IMR-90 (cell line): ENCODE measurements around the gene NXF1. TPM values are rescaled to one million over a fixed set of nuclear protein-coding genes. Genes with fewer than 3 reads are reported as not detected.

Source experiments
- ATAC-seq: fragments of 200-7000 bp; cut with Tn5 transposase; 2 replicates; pipeline ENCODE4 v1.9.1; 2020; ENCODE audit warnings: low read depth, mild to moderate bottlenecking, moderate library complexity
- BruUV-seq: library from RNA; stranded (reverse); fragments of 400-500 nt; replicated peaks from 2 replicates; lab custom pipeline; 2021; lab: Mats Ljungman, UMichigan
- CTCF ChIA-PET: fragments of 300-600 bp; formaldehyde crosslinking; extraction: SDS; loops from one replicate; lab custom pipeline; 2021; ENCODE audit warnings: antibody characterized with exemption; lab: Yijun Ruan, JAX
- POLR2A ChIA-PET: fragments of 300-600 bp; sonication (Branson Sonifier 250); formaldehyde crosslinking; loops from one replicate; lab custom pipeline; 2022; ENCODE audit warnings: antibody characterized with exemption; ENCODE audit not compliant: unreplicated experiment; lab: Charles Lee
- DNase-seq: peaks from one replicate; pipeline ENCODE4 v3.0.0; 2013
- H2AFZ ChIP-seq: replicated peaks from 2 replicates; pipeline ENCODE3; 2013; ENCODE audit warnings: low read length, mild to moderate bottlenecking; ENCODE audit not compliant: poor library complexity
- H2AK5ac ChIP-seq: 2 replicates; pipeline ENCODE4 v1.6.1; 2013; ENCODE audit warnings: low read depth, low read length, inconsistent platforms
- H2AK9ac ChIP-seq: replicated peaks from 2 replicates; pipeline ENCODE3; 2013; ENCODE audit warnings: mild to moderate bottlenecking, low read depth, low read length, moderate library complexity; ENCODE audit not compliant: poor library complexity
- H2BK120ac ChIP-seq: 2 replicates; pipeline ENCODE4 v1.6.1; 2013; ENCODE audit warnings: low read depth, low read length, inconsistent platforms
- H2BK15ac ChIP-seq: 3 replicates; pipeline ENCODE4 v1.6.1; 2013; ENCODE audit warnings: low read depth, low read length, inconsistent platforms
- H2BK20ac ChIP-seq: 2 replicates; pipeline ENCODE4 v1.6.1; 2013; ENCODE audit warnings: low read depth, mild to moderate bottlenecking, inconsistent platforms, low read length, moderate library complexity
- H2BK5ac ChIP-seq: 2 replicates; pipeline ENCODE4 v1.6.1; 2013; ENCODE audit warnings: mild to moderate bottlenecking, low read depth, low read length, inconsistent platforms; ENCODE audit not compliant: poor library complexity, severe bottlenecking
- H3K14ac ChIP-seq: replicated peaks from 2 replicates; pipeline ENCODE4 v1.6.1; 2013; ENCODE audit warnings: low read depth, low read length, inconsistent platforms
- H3K18ac ChIP-seq: 2 replicates; pipeline ENCODE4 v1.6.1; 2013; ENCODE audit warnings: low read depth, low read length, control low read depth
- H3K23ac ChIP-seq: 2 replicates; pipeline ENCODE4 v1.6.1; 2013; ENCODE audit warnings: low read depth, low read length, inconsistent platforms
- H3K27ac ChIP-seq: 2 replicates; pipeline ENCODE4 v1.5.1; 2013; ENCODE audit warnings: mild to moderate bottlenecking, control low read depth, low read length; ENCODE audit not compliant: insufficient read depth
- H3K27me3 ChIP-seq: 2 replicates; pipeline ENCODE4 v1.6.1; 2013; ENCODE audit warnings: low read length; ENCODE audit not compliant: control insufficient read depth, insufficient read depth
- H3K36me3 ChIP-seq: 2 replicates; pipeline ENCODE4 v1.6.1; 2013; ENCODE audit warnings: low read length, mixed read lengths; ENCODE audit not compliant: control insufficient read depth, insufficient read depth
- H3K4ac ChIP-seq: 2 replicates; pipeline ENCODE4 v1.6.1; 2013; ENCODE audit warnings: low read depth, low read length, inconsistent platforms
- H3K4me1 ChIP-seq: 2 replicates; pipeline ENCODE4 v1.6.1; 2013; ENCODE audit warnings: low read length, mixed read lengths; ENCODE audit not compliant: control insufficient read depth, insufficient read depth
- H3K4me2 ChIP-seq: 2 replicates; pipeline ENCODE4 v1.6.1; 2013; ENCODE audit warnings: low read depth, mild to moderate bottlenecking, control low read depth, low read length, moderate library complexity
- H3K4me3 ChIP-seq: 2 replicates; pipeline ENCODE4 v1.5.1; 2013; ENCODE audit warnings: low read depth, mild to moderate bottlenecking, control low read depth, low read length, moderate library complexity; ENCODE audit not compliant: insufficient read depth
- H3K56ac ChIP-seq: 2 replicates; pipeline ENCODE4 v1.6.1; 2013; ENCODE audit warnings: low read length, inconsistent platforms; ENCODE audit not compliant: insufficient read depth; ENCODE audit errors: extremely low read depth
- H3K79me1 ChIP-seq, 2 experiments: 2 replicates each; pipeline ENCODE4 v1.6.1; 2013; ENCODE audit warnings: low read length in 2 of 2, inconsistent platforms in 1 of 2, low read depth in 1 of 2
- H3K9ac ChIP-seq: 2 replicates; pipeline ENCODE4 v1.6.1; 2013; ENCODE audit warnings: low read depth, low read length, control low read depth
- H3K9me1 ChIP-seq: 2 replicates; pipeline ENCODE4 v1.6.1; 2013; ENCODE audit warnings: low read length, inconsistent platforms; ENCODE audit not compliant: insufficient read depth
- H3K9me3 ChIP-seq: 2 replicates; pipeline ENCODE4 v1.6.1; 2013; ENCODE audit warnings: low read length; ENCODE audit not compliant: control insufficient read depth, insufficient read depth
- H4K20me1 ChIP-seq: 2 replicates; pipeline ENCODE4 v1.6.1; 2013; ENCODE audit warnings: low read length, inconsistent platforms; ENCODE audit not compliant: insufficient read depth
- H4K5ac ChIP-seq: 2 replicates; pipeline ENCODE4 v1.6.1; 2013; ENCODE audit warnings: mild to moderate bottlenecking, low read depth, low read length, control low read depth
- H4K8ac ChIP-seq, 2 experiments: 2 replicates each; pipeline ENCODE4 v1.6.1; 2013; ENCODE audit warnings: low read depth in 2 of 2, low read length in 2 of 2, control low read depth in 1 of 2, inconsistent platforms in 1 of 2
- H4K91ac ChIP-seq: 2 replicates; pipeline ENCODE4 v1.6.1; 2013; ENCODE audit warnings: low read depth, low read length, inconsistent platforms; ENCODE audit not compliant: insufficient read depth
- BHLHE40 ChIP-seq: fragments of 150-350 bp; IDR thresholded peaks from 2 replicates; pipeline ENCODE4 v1.6.1; 2016; ENCODE audit warnings: mild to moderate bottlenecking, low read depth, low read length
- CEBPB ChIP-seq: IDR thresholded peaks from 2 replicates; pipeline ENCODE4 v1.6.1; 2012; ENCODE audit warnings: low read depth, low read length, improper control_type of control experiment
- CHD1 ChIP-seq: IDR thresholded peaks from 2 replicates; pipeline ENCODE4 v1.6.1; 2012; ENCODE audit warnings: low read depth, low read length, improper control_type of control experiment
- CTCF ChIP-seq: conservative IDR thresholded peaks from 2 replicates; pipeline ENCODE4 v1.5.1; 2012; ENCODE audit warnings: mild to moderate bottlenecking, low read depth, low read length, improper control_type of control experiment
- ELK1 ChIP-seq: fragments of 150-350 bp; IDR thresholded peaks from 2 replicates; pipeline ENCODE4 v1.6.1; 2016; ENCODE audit warnings: low read depth, mild to moderate bottlenecking, low read length, moderate library complexity, borderline replicate concordance
- FOS ChIP-seq: fragments of 150-350 bp; IDR thresholded peaks from 2 replicates; pipeline ENCODE4 v1.6.1; 2016; ENCODE audit warnings: low read depth, low read length
- MXI1 ChIP-seq: IDR thresholded peaks from 2 replicates; pipeline ENCODE4 v1.6.1; 2012; ENCODE audit warnings: low read depth, mild to moderate bottlenecking, low read length, moderate library complexity, borderline replicate concordance
- NFE2L2 ChIP-seq: fragments of 150-350 bp; IDR thresholded peaks from 2 replicates; pipeline ENCODE4 v1.6.1; 2016; ENCODE audit warnings: low read depth, mild to moderate bottlenecking, low read length
- POLR2A ChIP-seq: IDR thresholded peaks from 2 replicates; pipeline ENCODE4 v1.6.1; 2012; ENCODE audit warnings: mild to moderate bottlenecking, low read depth, low read length
- RAD21 ChIP-seq: IDR thresholded peaks from 2 replicates; pipeline ENCODE4 v1.6.1; 2012; ENCODE audit warnings: low read length, improper control_type of control experiment
- RCOR1 ChIP-seq: IDR thresholded peaks from 2 replicates; pipeline ENCODE4 v1.6.1; 2012; ENCODE audit warnings: mild to moderate bottlenecking, low read length, improper control_type of control experiment; ENCODE audit not compliant: insufficient replicate concordance
- RFX5 ChIP-seq: IDR thresholded peaks from 2 replicates; pipeline ENCODE4 v1.8.0; 2012; ENCODE audit warnings: low read depth, mild to moderate bottlenecking, low read length, moderate library complexity
- SMC3 ChIP-seq: fragments of 150-350 bp; IDR thresholded peaks from 2 replicates; pipeline ENCODE4 v1.6.1; 2016; ENCODE audit warnings: low read depth, mild to moderate bottlenecking, antibody characterized with exemption, low read length, moderate library complexity
- USF2 ChIP-seq: fragments of 150-350 bp; IDR thresholded peaks from 2 replicates; pipeline ENCODE4 v1.6.1; 2017; ENCODE audit warnings: mild to moderate bottlenecking, antibody characterized with exemption, low read length, low read depth
- WGBS, 2 experiments: methylation state at CpG; one replicate each; pipeline versions ENCODE4 v1.1.5 to v1.1.7; 2013; ENCODE audit warnings: missing lambda C conversion rate in 2 of 2; ENCODE audit not compliant: insufficient read length in 1 of 2; ENCODE audit errors: extremely low coverage in 2 of 2; 5-methylcytosine and 5-hydroxymethylcytosine counted together
- dilution Hi-C: fragments of 300-500 bp; cut with HindIII; formaldehyde crosslinking; loops from one replicate; pipeline ENCODE4 v1.14.3; 2018; ENCODE audit warnings: low sequenced_read_pairs; ENCODE audit not compliant: unreplicated experiment
- in situ Hi-C: fragments of 300-500 bp; cut with MboI; formaldehyde crosslinking; loops from 3 replicates; pipeline ENCODE4 v1.14.3; 2019; ENCODE audit warnings: low sequenced_read_pairs, inconsistent platforms, mixed read lengths
- intact Hi-C: fragments of 100-400 bp; cut with micrococcal nuclease; formaldehyde crosslinking; loops from 2 replicates; pipeline ENCODE4 v1.10.0; 2022
- polyA plus RNA-seq, 3 experiments: library from polyadenylated mRNA; depleted of rRNA; stranded (reverse); fragments of >200 nt; gene quantifications; 2 replicates each; pipeline ENCODE4 v1.2.3, GENCODE V29; 2012; ENCODE audit warnings: low replicate concordance in 1 of 3
- total RNA-seq: library from RNA; depleted of rRNA; stranded (reverse); fragments of >200 nt; gene quantifications from 2 replicates; pipeline ENCODE4 v1.2.3, GENCODE V29; 2012

The NXF1 gene
- total and polyA plus RNA-seq, 2 of the 4 experiments (the other 2 are of a cell fraction) = 26.3 to 97.4 TPM

GRCh38 chr11:62854013-62854824 is 49.0 kb upstream of the NXF1 start:
- no TSS peak for BruUV-seq
- peak overlapping the region; percentile 97 for H3K9ac ChIP-seq
- H2AK9ac ChIP-seq = no peak overlapping the region
- H2AFZ ChIP-seq = no peak overlapping the region
- DNase-seq = no peak
- no peak overlapping the region for H2BK20ac ChIP-seq
- ChIA-PET CTCF (interaction anchor here (1.9 kb wide), 1 partner anchor 27 kb away, joined by 6 read pairs; the partner anchor contains the start of gene SLC3A2), POLR2A (interaction anchor here (0.5 kb wide), 2 partner anchors 17 to 41 kb away, joined by 3 to 9 read pairs; no protein-coding TSS in a partner anchor)
- in situ Hi-C loops (loop anchor here (25.0 kb wide), 1 partner anchor 467 kb away; no protein-coding TSS in a partner anchor), intact Hi-C loops (no loop called here), dilution Hi-C loops (no loop called here)
- no CpG with 5 or more reads among the region's 8 CpGs for WGBS, 2 experiments
- no peak overlapping the region for H2BK5ac ChIP-seq
- no peaks in the 10 kb centered on the region for H3K9me3 ChIP-seq
- peaks cover 42% of the 10 kb centered on the region for H4K20me1 ChIP-seq
- no peak overlapping the region for H2BK120ac ChIP-seq
- no peak for TF ChIP-seq ELK1
- no peak for TF ChIP-seq POLR2A
- no peak for TF ChIP-seq MXI1
- TF ChIP-seq SMC3 = no peak
- TF ChIP-seq CTCF = no peak
- no peak for TF ChIP-seq RAD21
- TF ChIP-seq CHD1 = no peak
- TF ChIP-seq CEBPB = no peak
- no peak for TF ChIP-seq NFE2L2
- TF ChIP-seq BHLHE40 = no peak
- TF ChIP-seq RFX5 = no peak
- TF ChIP-seq FOS = no peak
- no peak for TF ChIP-seq USF2
- no peak for TF ChIP-seq RCOR1
- no peak overlapping the region for H4K5ac ChIP-seq
- H3K4me1 ChIP-seq = peaks cover 2% of the 10 kb centered on the region; the same call in 1 of the 2 replicates
- H3K36me3 ChIP-seq = peaks cover 30% of the 10 kb centered on the region
- H3K4me2 ChIP-seq = peak overlapping the region; percentile 83
- H3K4ac ChIP-seq = no peak overlapping the region
- H2AK5ac ChIP-seq = no peak overlapping the region
- H3K23ac ChIP-seq = peak overlapping the region; percentile 97
- H4K8ac ChIP-seq = no peak overlapping the region
- H3K27me3 ChIP-seq = no peaks in the 10 kb centered on the region
- H4K91ac ChIP-seq = no peak overlapping the region
- H3K27ac ChIP-seq = no peak overlapping the region
- peaks cover 20 to 50% of the 10 kb centered on the region in 2 experiments for H3K79me1 ChIP-seq
- no peak for ATAC-seq
- H3K56ac ChIP-seq = peak overlapping the region; percentile 95; the same call in 1 of the 2 replicates
- peak overlapping the region; percentile 69; the same call in 1 of the 2 replicates for H3K14ac ChIP-seq
- H3K9me1 ChIP-seq = 0 out of 2 replicates have a peak, but pooled peaks cover 4% of the 10 kb centered on the region
- no peak overlapping the region for H3K18ac ChIP-seq
- H2BK15ac ChIP-seq = no peak overlapping the region
- H3K4me3 ChIP-seq = peak overlapping the region; percentile 72
